Astrocyte of the cerebellum (primary cell): ENCODE measurements around the gene COL25A1.

Experiments used
- DNase-seq: peaks from one replicate; pipeline ENCODE4 v3.0.0-alpha.2; 2011; ENCODE audit warnings: low read depth
- H3K4me3 ChIP-seq: 2 replicates; pipeline ENCODE4 v1.5.1; 2011; ENCODE audit warnings: mild to moderate bottlenecking, low read depth, low read length, moderate library complexity
- in situ Hi-C: cut with HindIII; loops from 2 replicates; pipeline ENCODE4 v1.10.0; 2017; ENCODE audit warnings: low sequenced_read_pairs
- TF ChIP-seq, protein P1 (sequence below): IDR thresholded peaks from 2 replicates; pipeline ENCODE4 v1.5.1; 2012; ENCODE audit warnings: low read length, low read depth, moderate library complexity, mild to moderate bottlenecking; ENCODE audit errors: missing control alignments

The COL25A1 gene

DNA sequence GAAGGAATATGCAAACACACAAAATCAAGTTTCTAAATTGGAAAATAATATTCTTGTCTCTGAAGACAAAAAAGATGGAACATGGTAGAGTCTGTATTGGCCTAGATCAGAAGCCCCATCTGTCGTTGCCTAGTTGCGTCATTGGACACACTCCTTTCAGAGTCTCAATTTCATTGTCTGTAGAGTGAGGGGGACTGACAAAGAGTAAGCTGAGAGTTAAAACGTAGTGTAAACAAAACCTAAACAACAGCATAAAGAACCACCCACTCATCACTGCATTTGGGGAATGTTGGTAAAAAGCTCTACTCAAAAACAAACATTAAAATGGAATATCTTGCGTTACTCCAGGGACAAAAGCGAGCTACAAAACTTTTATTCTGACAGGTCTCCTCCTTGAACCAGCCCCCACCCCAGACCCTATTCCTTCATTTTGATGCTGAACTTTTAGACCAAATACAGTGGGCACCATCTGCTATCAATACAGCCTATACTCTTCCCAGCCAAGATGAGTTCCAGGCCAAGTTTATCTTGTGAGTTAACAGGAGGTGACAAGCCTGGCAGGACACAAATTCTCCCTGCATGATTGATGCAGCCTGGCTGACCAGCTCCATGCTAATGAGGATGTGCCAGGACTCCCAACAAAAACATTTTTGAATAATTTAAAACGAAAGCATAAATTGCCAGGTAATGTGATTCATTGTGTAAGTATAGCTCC is 125.2 kb downstream of the COL25A1 start:
- H3K4me3 ChIP-seq: no peak overlapping the region
- in situ Hi-C loops: no loop called here
- no peak for DNase-seq
- TF ChIP-seq, protein P1, sequence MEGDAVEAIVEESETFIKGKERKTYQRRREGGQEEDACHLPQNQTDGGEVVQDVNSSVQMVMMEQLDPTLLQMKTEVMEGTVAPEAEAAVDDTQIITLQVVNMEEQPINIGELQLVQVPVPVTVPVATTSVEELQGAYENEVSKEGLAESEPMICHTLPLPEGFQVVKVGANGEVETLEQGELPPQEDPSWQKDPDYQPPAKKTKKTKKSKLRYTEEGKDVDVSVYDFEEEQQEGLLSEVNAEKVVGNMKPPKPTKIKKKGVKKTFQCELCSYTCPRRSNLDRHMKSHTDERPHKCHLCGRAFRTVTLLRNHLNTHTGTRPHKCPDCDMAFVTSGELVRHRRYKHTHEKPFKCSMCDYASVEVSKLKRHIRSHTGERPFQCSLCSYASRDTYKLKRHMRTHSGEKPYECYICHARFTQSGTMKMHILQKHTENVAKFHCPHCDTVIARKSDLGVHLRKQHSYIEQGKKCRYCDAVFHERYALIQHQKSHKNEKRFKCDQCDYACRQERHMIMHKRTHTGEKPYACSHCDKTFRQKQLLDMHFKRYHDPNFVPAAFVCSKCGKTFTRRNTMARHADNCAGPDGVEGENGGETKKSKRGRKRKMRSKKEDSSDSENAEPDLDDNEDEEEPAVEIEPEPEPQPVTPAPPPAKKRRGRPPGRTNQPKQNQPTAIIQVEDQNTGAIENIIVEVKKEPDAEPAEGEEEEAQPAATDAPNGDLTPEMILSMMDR: no peak

DNA sequence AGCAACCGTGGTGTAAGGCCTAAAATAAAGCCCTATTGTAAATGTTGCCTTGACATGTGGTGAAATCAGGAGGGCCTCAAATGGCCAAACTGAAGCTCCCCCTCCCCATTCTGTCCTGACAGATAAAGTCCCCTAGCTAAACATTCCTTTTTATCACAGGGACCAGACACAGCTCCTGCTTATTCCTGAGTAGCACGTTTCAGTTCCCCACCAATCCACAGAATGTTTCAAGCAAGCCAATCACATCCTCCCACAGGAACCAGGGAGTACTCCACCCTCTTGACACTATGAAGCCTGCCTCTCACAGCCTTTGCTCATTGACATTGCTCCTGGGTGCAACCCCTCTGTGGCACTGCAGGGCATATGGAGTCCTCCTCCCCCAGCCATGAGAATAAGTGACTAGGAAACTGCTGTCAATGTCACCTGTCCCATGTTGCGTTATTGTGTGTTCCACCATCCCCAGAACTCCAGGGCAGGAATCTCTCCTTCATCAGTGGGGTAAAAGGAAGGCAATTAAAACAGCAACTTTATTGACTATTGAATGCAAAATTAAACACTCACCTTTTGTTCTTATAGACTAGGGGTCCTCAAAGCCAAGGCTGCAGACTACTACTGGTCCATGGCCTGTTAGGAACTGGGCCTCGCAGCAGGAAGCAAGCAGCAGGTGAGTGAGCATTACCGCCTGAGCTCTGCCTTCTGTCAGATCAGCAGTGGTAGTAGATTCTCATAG is 128.1 kb downstream of the COL25A1 start:
- in situ Hi-C loops: no loop called here
- DNase-seq: no peak
- H3K4me3 ChIP-seq: no peak overlapping the region
- TF ChIP-seq, protein P1: no peak

DNA sequence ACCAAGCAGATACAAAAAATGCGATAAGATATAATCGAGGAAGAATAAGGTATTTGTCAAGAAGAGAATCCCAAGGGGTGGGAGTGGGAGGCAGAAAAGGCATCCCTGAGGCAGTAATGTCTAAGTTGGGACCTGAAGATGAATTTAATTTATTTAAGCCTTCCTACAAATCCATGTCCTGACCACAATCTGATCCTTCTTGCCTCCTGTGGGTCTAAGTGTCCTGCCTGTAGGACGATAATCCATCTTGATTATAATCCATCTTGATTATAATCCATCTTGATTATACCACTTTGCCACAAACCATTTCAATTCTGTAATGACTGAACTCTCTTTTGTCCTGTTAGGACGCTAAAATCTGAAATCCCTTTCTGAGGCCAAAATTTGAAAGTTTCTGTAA is 130.2 kb downstream of the COL25A1 start:
- in situ Hi-C loops: no loop called here
- TF ChIP-seq, protein P1: no peak
- no peak for DNase-seq
- H3K4me3 ChIP-seq: no peak overlapping the region

DNA sequence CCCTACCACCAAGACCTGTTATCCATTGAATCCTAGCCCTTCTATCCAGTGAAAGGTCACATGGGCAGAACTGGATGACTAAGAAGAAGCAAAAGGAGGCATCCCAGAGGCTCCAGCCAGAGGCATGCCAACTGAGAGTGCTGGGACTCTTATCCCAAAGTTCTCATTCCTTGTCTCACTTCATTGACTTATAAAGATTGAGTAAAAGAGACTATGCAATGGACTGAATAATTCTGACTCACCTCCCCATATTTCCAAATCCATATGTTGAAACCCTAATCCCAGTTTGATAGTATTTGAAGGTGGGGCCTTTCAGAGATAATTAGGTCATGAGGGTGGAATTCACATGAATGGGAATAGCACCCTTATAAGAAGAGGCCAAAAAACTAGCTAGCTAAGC is 131.4 kb downstream of the COL25A1 start:
- TF ChIP-seq, protein P1: no peak
- no peak overlapping the region for H3K4me3 ChIP-seq
- in situ Hi-C loops: no loop called here
- DNase-seq: no peak

DNA sequence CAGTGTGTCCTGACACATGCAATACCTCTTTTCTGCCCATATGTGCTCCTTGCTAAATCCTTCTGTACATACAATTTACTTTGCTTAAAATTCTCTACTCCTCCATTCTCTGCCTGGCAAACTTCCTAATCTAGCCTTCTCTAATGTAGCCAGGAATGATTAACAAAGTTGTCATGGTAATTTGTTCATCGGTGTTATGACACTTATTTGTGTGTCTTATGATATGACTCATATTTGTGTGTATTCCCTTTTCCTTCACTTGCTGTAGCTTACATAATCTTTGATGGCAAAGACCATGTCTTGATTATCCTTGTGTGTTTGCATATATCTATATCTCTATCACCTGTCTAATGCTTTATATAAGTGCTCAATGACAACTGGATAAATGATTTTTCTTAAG is 133.3 kb downstream of the COL25A1 start:
- in situ Hi-C loops: no loop called here
- DNase-seq: no peak
- H3K4me3 ChIP-seq: no peak overlapping the region
- TF ChIP-seq, protein P1: no peak

DNA sequence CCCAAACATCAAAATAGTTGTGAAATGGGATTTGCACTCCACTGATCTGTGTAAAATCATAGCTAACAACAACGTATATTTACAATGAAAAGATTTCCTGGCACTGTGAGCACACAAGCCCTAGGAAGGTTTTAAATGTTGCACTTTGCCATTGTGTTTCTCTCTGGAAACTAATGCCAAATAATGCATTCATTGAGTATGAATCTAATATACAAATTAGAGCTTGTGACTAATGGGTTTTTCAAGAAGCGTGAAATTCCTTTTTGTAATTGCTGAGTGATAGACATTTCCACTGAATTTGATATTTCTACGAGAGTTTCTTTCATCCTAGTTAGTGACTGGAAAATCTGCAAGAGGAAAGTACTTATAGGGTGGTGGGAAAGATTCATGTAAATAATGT is 135.9 kb downstream of the COL25A1 start:
- in situ Hi-C loops: no loop called here
- TF ChIP-seq, protein P1: no peak

More for the DNA sequence above, 135.9 kb downstream of the COL25A1 start:
- DNase-seq: no peak
- no peak overlapping the region for H3K4me3 ChIP-seq
